ENCODE data around the gene ANO7.

Gene ANO7

DNA sequence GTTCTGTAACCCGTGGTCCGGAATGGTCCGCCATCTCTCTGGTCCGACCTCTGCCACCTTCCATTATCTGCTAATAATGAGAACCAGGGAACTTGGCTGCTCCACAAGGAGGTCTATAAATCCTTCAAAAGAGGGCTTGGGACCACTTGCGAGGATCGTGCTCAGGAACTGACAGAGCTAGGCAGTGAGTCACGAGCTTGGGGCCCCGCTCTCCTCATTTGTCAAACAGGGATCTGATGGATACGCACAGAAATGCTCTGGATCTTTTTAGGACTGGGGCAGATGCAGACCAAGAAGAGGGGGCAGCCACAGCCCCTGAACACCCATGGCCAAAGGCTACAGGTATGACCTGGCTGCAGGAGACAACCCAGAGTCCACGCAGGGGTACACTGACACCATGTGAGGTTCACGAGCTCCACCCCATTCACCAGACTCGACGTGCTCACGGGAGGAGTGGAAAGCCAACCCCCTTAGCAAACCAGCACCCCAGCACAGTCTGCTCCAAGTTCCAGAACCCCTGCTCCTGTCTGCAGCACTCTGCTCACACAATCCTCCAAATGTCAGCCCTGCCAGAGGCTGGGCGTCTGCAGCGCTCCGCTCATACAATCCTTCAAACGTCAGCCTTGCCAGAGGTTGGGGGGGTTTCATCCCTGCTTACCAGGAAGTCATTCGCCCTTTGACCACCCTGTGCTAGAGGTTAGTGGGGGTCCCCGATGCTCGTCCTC is 45.8 kb downstream of the ANO7 start:
- DNase-seq (ENCODE audit: low read depth in 2 of 2): no peak
- H3K4me3 ChIP-seq (replicated peaks in 1 of 2; ENCODE audit: low read depth in 2 of 2, low read length in 2 of 2): no peak overlapping the region
- TF ChIP-seq, protein P1, sequence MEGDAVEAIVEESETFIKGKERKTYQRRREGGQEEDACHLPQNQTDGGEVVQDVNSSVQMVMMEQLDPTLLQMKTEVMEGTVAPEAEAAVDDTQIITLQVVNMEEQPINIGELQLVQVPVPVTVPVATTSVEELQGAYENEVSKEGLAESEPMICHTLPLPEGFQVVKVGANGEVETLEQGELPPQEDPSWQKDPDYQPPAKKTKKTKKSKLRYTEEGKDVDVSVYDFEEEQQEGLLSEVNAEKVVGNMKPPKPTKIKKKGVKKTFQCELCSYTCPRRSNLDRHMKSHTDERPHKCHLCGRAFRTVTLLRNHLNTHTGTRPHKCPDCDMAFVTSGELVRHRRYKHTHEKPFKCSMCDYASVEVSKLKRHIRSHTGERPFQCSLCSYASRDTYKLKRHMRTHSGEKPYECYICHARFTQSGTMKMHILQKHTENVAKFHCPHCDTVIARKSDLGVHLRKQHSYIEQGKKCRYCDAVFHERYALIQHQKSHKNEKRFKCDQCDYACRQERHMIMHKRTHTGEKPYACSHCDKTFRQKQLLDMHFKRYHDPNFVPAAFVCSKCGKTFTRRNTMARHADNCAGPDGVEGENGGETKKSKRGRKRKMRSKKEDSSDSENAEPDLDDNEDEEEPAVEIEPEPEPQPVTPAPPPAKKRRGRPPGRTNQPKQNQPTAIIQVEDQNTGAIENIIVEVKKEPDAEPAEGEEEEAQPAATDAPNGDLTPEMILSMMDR (IDR thresholded peaks at IDR 0.05; ENCODE audit: low read depth, low read length): no peak

DNA sequence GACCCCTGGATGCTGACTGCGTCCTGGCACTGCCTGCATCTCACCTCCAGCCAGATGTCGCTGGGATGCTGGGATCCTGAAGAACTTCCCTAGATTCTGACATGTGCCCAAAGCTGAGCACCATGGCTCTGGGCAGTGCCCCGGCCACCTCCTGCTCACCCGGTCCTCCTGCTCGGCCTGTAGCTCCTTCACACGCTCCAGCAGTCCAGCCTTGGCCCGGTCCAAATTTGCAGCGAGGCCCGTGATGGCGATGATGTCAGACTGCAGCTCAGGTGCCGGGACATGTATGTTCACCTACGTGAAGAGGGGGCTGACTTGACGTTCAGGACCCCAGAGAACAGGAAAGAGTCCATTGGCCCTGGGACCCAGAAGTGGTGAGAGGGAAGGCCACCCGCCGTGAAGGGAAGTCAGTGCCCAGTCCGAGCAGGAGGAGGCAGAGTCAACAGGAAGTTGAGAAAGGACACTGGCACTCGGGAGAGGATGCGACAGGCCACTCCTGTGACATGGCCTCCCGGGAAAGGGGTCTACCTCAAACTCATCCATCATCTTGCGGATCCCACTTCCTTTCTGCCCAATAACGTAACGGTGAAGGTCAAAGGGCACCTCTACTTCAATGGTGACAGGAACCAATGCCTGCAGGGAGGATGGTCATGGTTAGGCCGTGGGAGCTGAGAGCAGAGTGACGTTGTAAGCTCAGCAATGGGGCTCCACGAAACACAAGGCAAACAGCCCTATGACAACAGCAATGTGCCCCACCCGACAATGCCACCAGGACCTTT is 46.7 kb downstream of the ANO7 start:
- H3K4me3 ChIP-seq (replicated peaks in 1 of 2; ENCODE audit: low read depth in 2 of 2, low read length in 2 of 2): no peak overlapping the region
- no peak for DNase-seq (ENCODE audit: low read depth in 2 of 2)
- TF ChIP-seq, protein P1 (IDR thresholded peaks at IDR 0.05; ENCODE audit: low read depth, low read length): no peak

DNA sequence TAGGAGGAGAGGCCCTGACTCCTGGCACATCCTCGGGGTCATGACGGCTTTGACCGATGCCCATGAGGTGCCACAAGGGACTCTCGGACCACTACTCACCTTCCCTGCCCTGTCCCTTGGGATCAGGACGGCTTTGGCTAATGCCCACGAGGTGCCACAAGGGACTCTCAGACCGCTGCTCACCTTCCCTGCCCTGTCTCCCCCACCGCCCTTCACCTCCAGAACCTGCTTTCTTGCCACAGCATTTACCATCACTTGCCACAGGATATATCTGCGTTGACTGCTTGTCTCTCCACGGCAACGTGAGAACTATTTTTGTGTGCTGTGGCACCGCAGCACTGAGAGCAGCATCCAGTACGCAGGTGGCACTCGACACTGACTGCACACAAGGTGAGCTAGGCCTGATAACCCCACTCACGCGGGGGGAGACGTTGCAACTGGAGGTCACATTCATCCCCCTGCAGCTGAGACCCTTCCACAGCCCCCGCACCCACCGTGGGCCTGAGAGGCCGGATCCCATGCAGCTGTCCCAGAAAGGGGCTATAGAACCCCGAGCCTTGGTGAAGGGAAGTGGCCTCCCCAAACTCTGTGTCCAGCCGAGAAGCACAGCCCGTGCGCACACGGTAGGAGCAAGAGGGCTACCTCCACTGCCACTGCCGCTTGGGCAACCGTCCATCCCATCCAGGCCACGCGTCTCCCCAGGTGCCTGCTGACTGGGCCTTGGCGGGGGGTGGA is 47.5 kb downstream of the ANO7 start:
- no peak overlapping the region for H3K4me3 ChIP-seq (replicated peaks in 1 of 2; ENCODE audit: low read depth in 2 of 2, low read length in 2 of 2)
- TF ChIP-seq, protein P1 (IDR thresholded peaks at IDR 0.05; ENCODE audit: low read depth, low read length): no peak
- no peak for DNase-seq (ENCODE audit: low read depth in 2 of 2)

DNA sequence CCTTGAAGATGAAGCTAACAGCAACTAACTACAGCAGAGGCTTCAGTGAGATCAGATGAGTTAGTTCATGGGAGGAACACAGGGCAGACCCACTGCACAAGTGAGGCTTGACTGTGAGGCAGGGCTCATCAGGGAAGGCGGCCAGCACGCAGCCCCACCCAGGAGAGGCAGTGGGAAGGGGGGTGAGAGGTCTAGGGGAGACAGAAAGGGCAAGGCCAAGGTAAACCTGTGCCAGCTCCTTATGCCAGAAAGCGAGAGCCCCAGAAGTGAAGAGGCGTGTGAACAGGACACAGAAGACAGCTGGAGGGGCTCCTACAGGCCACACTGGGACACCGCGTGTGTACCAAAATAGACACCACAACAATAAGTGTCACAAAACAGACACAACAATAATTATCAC is 48.6 kb downstream of the ANO7 start:
- TF ChIP-seq, protein P1 (IDR thresholded peaks at IDR 0.05; ENCODE audit: low read depth, low read length): no peak
- no peak overlapping the region for H3K4me3 ChIP-seq (replicated peaks in 1 of 2; ENCODE audit: low read depth in 2 of 2, low read length in 2 of 2)
- no peak for DNase-seq (ENCODE audit: low read depth in 2 of 2)

DNA sequence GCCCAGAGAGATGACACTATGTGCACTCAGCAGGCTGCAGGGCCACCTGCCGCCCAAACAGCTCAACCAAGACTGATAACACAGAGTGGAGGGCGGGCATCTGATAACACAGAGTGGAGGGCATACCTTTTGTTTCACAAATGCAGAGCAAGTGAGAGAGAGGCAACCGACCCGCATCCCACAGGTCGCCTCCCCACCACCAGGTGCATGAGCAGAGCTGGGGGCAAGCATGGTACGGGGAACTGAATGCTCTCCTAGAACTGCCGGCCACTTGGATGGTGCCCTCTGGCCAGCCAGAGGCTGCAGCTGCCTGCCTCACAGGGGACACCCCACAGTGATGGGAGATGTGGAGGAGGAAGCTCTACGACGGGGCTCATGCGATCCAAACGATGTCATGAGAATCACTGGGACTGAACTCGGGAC is 49.5 kb downstream of the ANO7 start:
- no peak for DNase-seq (ENCODE audit: low read depth in 2 of 2)
- TF ChIP-seq, protein P1 (IDR thresholded peaks at IDR 0.05; ENCODE audit: low read depth, low read length): no peak
- no peak overlapping the region for H3K4me3 ChIP-seq (replicated peaks in 1 of 2; ENCODE audit: low read depth in 2 of 2, low read length in 2 of 2)

DNA sequence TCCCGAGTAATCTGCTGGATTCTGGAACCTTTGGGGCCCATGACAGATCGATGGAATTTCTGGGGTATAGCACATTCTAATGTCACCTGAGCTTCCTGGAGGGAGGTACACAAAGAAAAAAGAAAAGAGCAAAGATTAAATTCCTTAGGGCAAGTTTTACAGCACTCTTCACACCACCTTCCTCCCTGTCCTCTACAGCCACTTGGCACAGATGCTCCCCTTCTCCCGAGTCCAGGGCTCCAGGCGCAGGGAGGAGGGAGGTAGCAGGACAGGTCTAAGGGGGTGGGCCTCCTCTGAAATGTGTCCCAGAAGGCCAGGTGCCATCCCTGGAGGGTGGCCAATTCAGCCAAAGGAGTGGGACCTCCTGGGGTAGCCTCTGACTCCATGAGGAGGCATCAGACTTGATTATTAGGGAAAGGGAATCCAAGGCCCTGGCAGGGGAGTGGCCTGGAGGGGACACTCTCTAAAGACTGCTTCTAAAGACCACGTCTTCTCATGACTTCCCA is 50.3 kb downstream of the ANO7 start:
- no peak overlapping the region for H3K4me3 ChIP-seq (replicated peaks in 1 of 2; ENCODE audit: low read depth in 2 of 2, low read length in 2 of 2)
- TF ChIP-seq, protein P1 (IDR thresholded peaks at IDR 0.05; ENCODE audit: low read depth, low read length): no peak
- no peak for DNase-seq (ENCODE audit: low read depth in 2 of 2)
